ENCODE results near the gene DYNC1I1. TPM values are rescaled to one million over a fixed set of nuclear protein-coding genes. Genes with fewer than 3 reads are reported as not detected.

Gene DYNC1I1
- total and polyA plus RNA-seq, 2 experiments from 2014 or later = 1.4 to 4.1 TPM

GRCh38 chr7:95972523-95972922 lies 200.2 kb downstream of the DYNC1I1 start:
- Mint-ChIP-seq H3K36me3 (ENCODE audit: low read depth) (no peaks in the 10 kb centered on the region), H3K4me1 (peaks cover 5% of the 10 kb centered on the region; the same call in 2 of the 3 replicates), H3K4me3 (no peak overlapping the region), H3K27me3 (ENCODE audit: insufficient read depth, low read depth, poor library complexity) (peaks cover 2% of the 10 kb centered on the region), H3K9me3 (no peaks in the 10 kb centered on the region), H3K27ac (no peak overlapping the region)
- Histone ChIP-seq H3K27me3 (ENCODE audit: insufficient read depth) (no peaks in the 10 kb centered on the region), H3K4me3 (no peak overlapping the region), H3F3A (replicated peaks; ENCODE audit: low read depth) (no peaks in the 10 kb centered on the region), H3K4me1 (ENCODE audit: insufficient read depth) (no peaks in the 10 kb centered on the region), H3K27ac (ENCODE audit: low read depth) (no peak overlapping the region), H3K36me3 (ENCODE audit: insufficient read depth) (no peaks in the 10 kb centered on the region), H2AFZ (0 out of 2 replicates have a peak overlapping the region, but pooled peaks have one; percentile 7), H3K9me2 (ENCODE audit: insufficient read depth) (no peaks in the 10 kb centered on the region), H3K4me2 (no peak overlapping the region), H3K79me2 (replicated peaks; ENCODE audit: insufficient read depth) (no peaks in the 10 kb centered on the region), H4K20me1 (replicated peaks; ENCODE audit: insufficient read depth) (no peaks in the 10 kb centered on the region)
- DNase-seq (ENCODE audit: low spot score) (no peak), ATAC-seq (no peak)
- TF ChIP-seq NANOG (IDR thresholded peaks at IDR 0.05; ENCODE audit: borderline replicate concordance) = no peak
- TF ChIP-seq REST (IDR thresholded peaks at IDR 0.05; ENCODE audit: unreplicated experiment) = no peak
- no peak for TF ChIP-seq JUNB (IDR thresholded peaks at IDR 0.05; ENCODE audit: unreplicated experiment)
- no peak for TF ChIP-seq EZH2 (IDR thresholded peaks at IDR 0.05; ENCODE audit: low read depth, unreplicated experiment)

DNA sequence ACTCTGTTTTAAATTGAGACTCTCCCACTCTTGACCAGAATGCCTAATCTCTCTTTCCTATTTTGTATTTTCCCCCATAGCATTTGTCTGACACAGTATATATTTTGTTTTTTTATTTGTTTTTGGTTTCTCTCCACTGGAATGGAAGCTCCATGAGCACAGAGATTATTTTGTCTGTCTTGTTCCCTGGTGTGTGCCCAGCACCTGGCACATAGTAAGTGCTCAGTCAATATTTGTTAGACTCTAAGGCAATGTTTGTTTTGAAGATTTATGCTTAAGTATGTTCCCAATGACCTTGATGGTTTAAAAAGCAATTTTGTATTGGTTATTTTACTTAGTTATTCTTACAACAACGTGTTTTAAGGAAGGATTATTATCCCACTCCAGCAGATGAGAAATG lies 201.8 kb downstream of the DYNC1I1 start:
- H3K4me2 ChIP-seq = no peak overlapping the region
- H2AFZ ChIP-seq = no peak overlapping the region
- no peak overlapping the region for H3K4me3 Mint-ChIP-seq
- no peaks in the 10 kb centered on the region for H3K9me3 Mint-ChIP-seq
- DNase-seq (ENCODE audit: low spot score) (no peak), ATAC-seq (no peak)
- H3K9me2 ChIP-seq (ENCODE audit: insufficient read depth) = no peaks in the 10 kb centered on the region
- H3K27me3 Mint-ChIP-seq (ENCODE audit: insufficient read depth, low read depth, poor library complexity) = peaks cover 2% of the 10 kb centered on the region
- no peaks in the 10 kb centered on the region for H3K4me1 ChIP-seq (ENCODE audit: insufficient read depth)
- H3K79me2 ChIP-seq (replicated peaks; ENCODE audit: insufficient read depth) = no peaks in the 10 kb centered on the region
- H3K27me3 ChIP-seq (ENCODE audit: insufficient read depth) = no peaks in the 10 kb centered on the region
- H3K36me3 ChIP-seq (ENCODE audit: insufficient read depth) = no peaks in the 10 kb centered on the region
- no peaks in the 10 kb centered on the region for H4K20me1 ChIP-seq (replicated peaks; ENCODE audit: insufficient read depth)
- no peaks in the 10 kb centered on the region for H3F3A ChIP-seq (replicated peaks; ENCODE audit: low read depth)
- H3K4me3 ChIP-seq = no peak overlapping the region
- H3K27ac Mint-ChIP-seq = no peak overlapping the region
- H3K27ac ChIP-seq (ENCODE audit: low read depth) = no peak overlapping the region
- H3K4me1 Mint-ChIP-seq = peaks cover 5% of the 10 kb centered on the region; the same call in 2 of the 3 replicates
- no peaks in the 10 kb centered on the region for H3K36me3 Mint-ChIP-seq (ENCODE audit: low read depth)
- TF ChIP-seq, protein P1, sequence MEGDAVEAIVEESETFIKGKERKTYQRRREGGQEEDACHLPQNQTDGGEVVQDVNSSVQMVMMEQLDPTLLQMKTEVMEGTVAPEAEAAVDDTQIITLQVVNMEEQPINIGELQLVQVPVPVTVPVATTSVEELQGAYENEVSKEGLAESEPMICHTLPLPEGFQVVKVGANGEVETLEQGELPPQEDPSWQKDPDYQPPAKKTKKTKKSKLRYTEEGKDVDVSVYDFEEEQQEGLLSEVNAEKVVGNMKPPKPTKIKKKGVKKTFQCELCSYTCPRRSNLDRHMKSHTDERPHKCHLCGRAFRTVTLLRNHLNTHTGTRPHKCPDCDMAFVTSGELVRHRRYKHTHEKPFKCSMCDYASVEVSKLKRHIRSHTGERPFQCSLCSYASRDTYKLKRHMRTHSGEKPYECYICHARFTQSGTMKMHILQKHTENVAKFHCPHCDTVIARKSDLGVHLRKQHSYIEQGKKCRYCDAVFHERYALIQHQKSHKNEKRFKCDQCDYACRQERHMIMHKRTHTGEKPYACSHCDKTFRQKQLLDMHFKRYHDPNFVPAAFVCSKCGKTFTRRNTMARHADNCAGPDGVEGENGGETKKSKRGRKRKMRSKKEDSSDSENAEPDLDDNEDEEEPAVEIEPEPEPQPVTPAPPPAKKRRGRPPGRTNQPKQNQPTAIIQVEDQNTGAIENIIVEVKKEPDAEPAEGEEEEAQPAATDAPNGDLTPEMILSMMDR (conservative IDR thresholded peaks at IDR 0.05; ENCODE audit: low read depth in 2 of 2) = no peak
- TF ChIP-seq STAT1 (IDR thresholded peaks at IDR 0.05; ENCODE audit: unreplicated experiment) (no peak), NANOG (IDR thresholded peaks at IDR 0.05; ENCODE audit: borderline replicate concordance) (no peak), CREB1 (CRISPR knock-in tag; IDR thresholded peaks at IDR 0.05; ENCODE audit: low read depth) (no peak), ZNF331 (CRISPR knock-in tag; IDR thresholded peaks at IDR 0.05; ENCODE audit: low read depth) (no peak), ZNF462 (CRISPR knock-in tag; IDR thresholded peaks at IDR 0.05) (no peak), ZNF114 (CRISPR knock-in tag; IDR thresholded peaks at IDR 0.05) (no peak)

Data from GM23338 (cell line).